HS-27A (cell line): ENCODE measurements around the gene USF1.
"Not testable (repeated sequence)": the region's sequence is repeated elsewhere in the genome, so short reads cannot be mapped to it uniquely, and the experiment has no call there.

Source experiments
- DNase-seq: peaks from one replicate; pipeline ENCODE4 v3.0.0-alpha.2; 2012; ENCODE audit warnings: low read depth, missing footprints

The USF1 gene

GRCh38 chr1:161019751-161020495 is 25.9 kb downstream of the USF1 start:
- no peak for DNase-seq

DNA sequence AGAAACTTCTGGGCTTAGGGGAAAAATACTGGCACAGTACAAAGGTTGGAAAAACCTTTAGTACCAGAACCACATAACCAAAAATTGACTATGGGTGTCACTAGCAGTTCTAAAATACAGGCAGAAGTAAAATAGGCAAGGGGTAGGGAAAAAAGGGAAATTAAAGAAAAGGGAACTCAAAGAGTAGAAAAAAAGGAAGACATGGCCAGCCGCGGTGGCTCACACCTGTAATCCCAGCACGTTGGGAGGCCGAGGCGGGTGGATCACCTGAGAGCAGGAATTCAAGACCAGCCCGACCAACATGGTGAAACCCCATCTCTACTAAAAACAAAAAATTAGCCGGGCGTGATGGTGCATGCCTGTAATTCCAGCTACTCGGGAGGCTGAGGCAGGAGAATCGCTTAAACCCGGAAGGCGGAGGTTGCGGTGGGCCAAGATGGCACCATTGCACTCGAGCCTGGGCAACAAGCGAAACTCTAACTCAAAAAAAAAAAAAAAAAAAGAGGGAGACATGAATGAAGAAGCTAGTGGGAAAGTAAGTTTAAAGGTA is 26.6 kb downstream of the USF1 start:
- not testable (repeated sequence) for DNase-seq

DNA sequence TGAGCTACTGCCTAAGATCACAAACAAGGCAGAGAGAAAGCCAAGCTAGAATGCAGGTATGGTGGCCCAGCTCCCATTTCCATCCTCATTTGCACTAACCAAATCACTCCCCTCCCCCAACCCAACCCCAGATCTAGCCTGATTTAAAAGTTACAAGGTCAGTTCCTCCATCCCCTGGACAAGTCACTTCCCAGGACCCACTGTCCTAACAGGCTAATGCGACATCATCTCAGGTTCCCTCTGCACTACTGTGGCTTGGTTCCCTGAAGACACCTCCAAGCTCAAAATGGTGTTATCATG is 27.2 kb downstream of the USF1 start:
- no peak for DNase-seq

DNA sequence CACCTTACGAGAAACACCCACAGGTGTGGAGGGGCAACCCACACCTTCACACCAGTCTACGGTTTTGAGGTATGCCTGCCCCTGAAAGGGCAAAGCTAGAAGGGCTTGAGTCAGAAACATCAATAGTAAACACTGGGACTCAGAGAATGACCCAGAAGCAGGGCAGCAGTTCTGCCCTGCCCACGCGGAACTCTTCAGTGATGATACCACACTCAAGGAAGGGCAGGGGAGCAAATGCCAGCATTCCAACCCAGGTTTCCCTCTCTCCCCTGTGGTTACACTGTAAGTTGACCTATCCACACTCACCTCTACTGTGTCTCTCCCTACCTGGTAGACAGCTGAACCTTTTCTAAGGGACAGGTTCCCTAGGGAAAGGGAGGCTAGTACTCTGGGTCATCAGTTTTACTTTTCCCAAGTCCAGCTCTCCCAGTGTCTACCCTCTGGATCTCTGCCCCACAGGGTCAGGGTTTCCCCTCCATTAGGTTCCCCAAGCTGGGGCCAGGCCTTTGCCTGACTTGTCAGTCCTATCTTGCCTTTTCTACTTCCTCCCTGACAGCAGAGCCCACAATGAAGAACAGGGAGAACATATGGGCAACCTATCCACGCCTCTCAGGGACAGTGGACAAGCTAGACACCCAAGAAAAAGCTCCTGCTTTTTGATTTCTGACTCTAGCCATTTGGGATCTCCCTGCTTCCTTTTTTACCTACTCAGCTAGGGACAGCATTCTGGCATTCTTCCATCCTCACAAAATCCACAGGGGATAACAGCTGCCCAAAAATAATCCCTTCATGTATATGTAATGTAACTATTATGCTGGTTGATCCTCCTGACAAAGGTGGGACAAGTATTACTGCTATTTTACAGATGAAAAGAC is 27.8 kb downstream of the USF1 start:
- no peak for DNase-seq

- not testable (repeated sequence) for DNase-seq
These were observed 28.6 kb downstream of the USF1 start for GRCh38 chr1:161017181-161017580.

- DNase-seq, result not testable (repeated sequence)
These were observed 29.1 kb downstream of the USF1 start for GRCh38 chr1:161016683-161017082.

GRCh38 chr1:161013488-161014230 is 32.1 kb downstream of the USF1 start:
- DNase-seq, result no peak

GRCh38 chr1:161013131-161013487 is 32.7 kb downstream of the USF1 start:
- DNase-seq, result no peak

GRCh38 chr1:161012420-161012819 is 33.4 kb downstream of the USF1 start:
- DNase-seq, result no peak

DNA sequence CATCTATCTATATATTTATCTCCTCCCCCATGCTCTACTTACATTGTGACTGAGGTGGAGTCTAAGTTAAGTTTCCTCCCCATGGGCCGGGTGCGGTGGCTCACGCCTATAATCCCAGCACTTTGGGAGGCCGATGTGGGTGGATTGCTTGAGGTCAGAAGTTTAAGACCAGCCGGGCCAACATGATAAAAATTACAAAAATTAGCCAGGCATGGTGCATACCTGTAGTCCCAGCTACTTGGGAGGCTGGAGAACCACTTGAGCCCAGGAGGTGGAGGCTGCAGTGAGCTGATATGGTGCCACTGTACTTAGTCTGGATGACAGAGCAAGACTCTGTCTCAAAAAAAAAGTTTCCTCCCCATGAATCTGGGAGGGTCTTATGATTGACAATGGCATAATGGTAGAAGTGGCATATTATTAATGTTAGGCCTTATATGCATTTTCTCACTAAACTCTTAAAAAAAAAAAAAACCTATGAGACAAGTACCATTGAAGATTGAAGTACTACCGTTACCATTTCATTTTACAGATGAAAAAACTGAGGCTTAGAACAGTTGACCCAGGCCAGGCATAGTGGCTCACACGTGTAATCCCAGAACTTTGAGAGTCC is 36.1 kb downstream of the USF1 start:
- no peak for DNase-seq

- no peak for DNase-seq
These were observed 36.8 kb downstream of the USF1 start for GRCh38 chr1:161008869-161009510.

- DNase-seq, result no peak
These were observed 38.4 kb downstream of the USF1 start for GRCh38 chr1:161007369-161007768.

GRCh38 chr1:161006563-161006962 is 39.2 kb downstream of the USF1 start:
- no peak for DNase-seq

DNA sequence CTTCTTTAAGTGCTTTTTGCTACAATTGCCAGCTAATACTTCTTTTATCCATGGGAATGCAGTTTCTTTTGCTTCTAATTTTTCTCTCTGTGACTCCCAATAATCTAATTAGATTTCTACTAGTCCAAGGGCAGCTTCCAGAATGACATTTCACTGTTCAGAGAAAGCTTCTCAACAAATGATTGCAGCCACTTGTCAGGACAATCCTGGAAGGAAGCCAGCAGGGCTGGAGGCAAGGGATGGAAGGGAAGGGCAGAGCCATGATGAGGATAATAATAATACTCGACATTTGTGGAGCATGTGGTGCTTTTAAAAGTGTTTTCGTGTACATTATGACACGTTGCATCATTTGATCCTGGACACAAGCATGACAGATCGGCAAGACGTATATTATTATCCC is 44.3 kb downstream of the USF1 start:
- no peak for DNase-seq

GRCh38 chr1:161000736-161001480 is 44.9 kb downstream of the USF1 start:
- DNase-seq, result no peak

DNA sequence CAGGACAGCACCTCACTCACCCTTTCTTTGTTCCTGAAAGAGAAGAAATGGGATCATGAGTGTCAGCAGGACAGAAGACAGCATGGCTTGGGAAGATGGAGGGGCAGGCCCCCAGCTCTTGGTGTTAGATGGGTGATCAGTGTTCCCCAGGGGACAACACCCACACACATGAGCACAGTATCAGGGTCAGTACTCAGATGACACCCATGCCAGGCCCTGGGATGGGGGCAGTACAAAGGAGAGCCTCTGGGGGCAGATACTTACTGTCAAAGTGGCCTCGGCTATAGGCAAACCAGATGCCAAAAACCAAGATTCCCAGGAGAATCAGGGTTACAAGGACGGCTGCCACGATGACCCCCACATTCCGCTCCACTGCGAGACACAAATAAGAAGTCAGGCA is 46.4 kb downstream of the USF1 start:
- DNase-seq, result no peak

- DNase-seq, result no peak
These were observed 48.3 kb downstream of the USF1 start for GRCh38 chr1:160997323-160998038.

DNA sequence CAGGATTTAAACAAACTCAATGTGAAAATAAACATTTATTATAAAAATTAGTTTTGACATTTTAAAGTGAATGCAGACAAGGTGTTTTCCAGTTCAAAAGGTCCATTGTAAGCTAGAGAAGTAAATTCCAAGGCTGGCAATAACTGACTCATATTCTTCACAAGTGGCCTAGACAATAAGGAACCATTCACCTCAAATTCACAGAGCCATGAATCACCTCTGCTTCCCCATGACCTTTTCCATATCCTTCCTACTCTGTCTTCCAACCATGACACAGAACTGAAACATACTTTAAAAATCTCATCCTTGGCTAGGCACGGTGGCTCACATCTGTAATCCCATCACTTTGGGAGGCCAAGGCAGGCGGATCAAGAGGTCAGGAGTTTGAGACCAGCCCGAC is 49.6 kb downstream of the USF1 start:
- DNase-seq, result no peak

- no peak for DNase-seq
These were observed 52.1 kb downstream of the USF1 start for GRCh38 chr1:160993544-160994193.

GRCh38 chr1:160992036-160992435 is 53.7 kb downstream of the USF1 start:
- not testable (repeated sequence) for DNase-seq
